Kidney epithelial cell (primary cell): ENCODE results near the gene PLCB1. TPM values are rescaled to one million over a fixed set of nuclear protein-coding genes. Genes with fewer than 3 reads are reported as not detected.
"Not testable (repeated sequence)": the region's sequence is repeated elsewhere in the genome, so short reads cannot be mapped to it uniquely, and the experiment has no call there.

ENCODE experiments used
- DNase-seq: peaks from one replicate; pipeline ENCODE4 v3.0.0-alpha.2; 2010; ENCODE audit warnings: low read depth
- H3K27me3 ChIP-seq: 2 replicates; pipeline ENCODE4 v1.6.0; 2011; ENCODE audit warnings: low read length; ENCODE audit not compliant: control insufficient read depth, insufficient read depth
- H3K36me3 ChIP-seq: 2 replicates; pipeline ENCODE4 v1.5.1; 2011; ENCODE audit warnings: low read length; ENCODE audit not compliant: control insufficient read depth, insufficient read depth
- H3K4me3 ChIP-seq: 2 replicates; pipeline ENCODE4 v1.5.1; 2011; ENCODE audit warnings: low read depth, mild to moderate bottlenecking, control low read depth, low read length
- total RNA-seq: library from RNA; depleted of rRNA; stranded (reverse); fragments of >200 nt; gene quantifications from 2 replicates; pipeline ENCODE4 v1.2.3, GENCODE V29; 2015
- TF ChIP-seq, protein P1 (sequence below): IDR thresholded peaks from 2 replicates; pipeline ENCODE4 v1.5.1; 2011; ENCODE audit warnings: mild to moderate bottlenecking, moderate library complexity, low read length, control low read depth, inconsistent platforms; ENCODE audit not compliant: insufficient read depth, poor library complexity, severe bottlenecking

The PLCB1 gene
- total RNA-seq, 1 donor from 2014 or later = 5.1 TPM

DNA sequence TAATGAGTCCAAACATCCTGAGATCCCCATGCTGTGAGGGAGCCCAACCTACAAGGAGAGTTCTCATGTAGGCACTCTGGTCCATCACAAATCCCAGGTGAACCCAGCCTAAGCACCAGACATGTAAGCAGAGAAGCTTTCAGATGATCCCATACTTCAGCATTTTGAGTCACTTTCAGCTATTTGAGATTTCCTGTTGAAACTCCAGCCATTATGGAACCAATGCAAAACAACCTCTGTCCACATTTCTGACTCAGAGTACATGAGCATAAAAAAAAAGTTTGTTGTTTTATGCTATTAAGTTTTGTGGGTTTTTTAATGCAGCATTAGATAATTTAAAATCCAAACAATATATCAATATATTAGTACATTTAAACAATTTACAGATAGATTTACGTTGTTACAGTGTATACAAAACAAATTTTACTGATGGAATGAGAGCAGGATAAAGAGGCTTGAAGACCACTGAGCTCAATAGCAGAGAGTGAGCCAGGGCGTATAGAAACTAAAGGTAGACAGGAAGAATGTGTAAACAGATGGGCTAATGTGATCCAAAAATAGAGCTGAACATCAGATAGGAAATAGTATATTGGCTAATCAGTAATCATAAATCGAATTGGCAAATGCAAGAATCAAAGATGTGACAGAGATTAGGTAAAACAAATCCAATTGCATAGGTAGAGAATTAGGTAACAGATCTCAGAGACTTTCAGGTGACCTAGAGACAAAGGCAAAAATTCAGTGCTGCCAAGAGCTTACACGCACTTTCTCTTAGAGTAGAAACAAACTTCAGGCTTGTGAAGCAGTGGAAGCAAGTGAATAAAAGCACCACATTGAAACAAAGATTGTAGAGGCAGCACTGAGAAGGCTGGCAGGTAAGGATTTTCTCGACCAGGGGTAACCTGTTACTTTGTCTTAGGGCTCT lies 36.2 kb upstream of the PLCB1 start:
- H3K4me3 ChIP-seq = no peak overlapping the region
- TF ChIP-seq, protein P1, sequence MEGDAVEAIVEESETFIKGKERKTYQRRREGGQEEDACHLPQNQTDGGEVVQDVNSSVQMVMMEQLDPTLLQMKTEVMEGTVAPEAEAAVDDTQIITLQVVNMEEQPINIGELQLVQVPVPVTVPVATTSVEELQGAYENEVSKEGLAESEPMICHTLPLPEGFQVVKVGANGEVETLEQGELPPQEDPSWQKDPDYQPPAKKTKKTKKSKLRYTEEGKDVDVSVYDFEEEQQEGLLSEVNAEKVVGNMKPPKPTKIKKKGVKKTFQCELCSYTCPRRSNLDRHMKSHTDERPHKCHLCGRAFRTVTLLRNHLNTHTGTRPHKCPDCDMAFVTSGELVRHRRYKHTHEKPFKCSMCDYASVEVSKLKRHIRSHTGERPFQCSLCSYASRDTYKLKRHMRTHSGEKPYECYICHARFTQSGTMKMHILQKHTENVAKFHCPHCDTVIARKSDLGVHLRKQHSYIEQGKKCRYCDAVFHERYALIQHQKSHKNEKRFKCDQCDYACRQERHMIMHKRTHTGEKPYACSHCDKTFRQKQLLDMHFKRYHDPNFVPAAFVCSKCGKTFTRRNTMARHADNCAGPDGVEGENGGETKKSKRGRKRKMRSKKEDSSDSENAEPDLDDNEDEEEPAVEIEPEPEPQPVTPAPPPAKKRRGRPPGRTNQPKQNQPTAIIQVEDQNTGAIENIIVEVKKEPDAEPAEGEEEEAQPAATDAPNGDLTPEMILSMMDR = no peak
- no peaks in the 10 kb centered on the region for H3K36me3 ChIP-seq
- no peaks in the 10 kb centered on the region for H3K27me3 ChIP-seq
- no peak for DNase-seq

DNA sequence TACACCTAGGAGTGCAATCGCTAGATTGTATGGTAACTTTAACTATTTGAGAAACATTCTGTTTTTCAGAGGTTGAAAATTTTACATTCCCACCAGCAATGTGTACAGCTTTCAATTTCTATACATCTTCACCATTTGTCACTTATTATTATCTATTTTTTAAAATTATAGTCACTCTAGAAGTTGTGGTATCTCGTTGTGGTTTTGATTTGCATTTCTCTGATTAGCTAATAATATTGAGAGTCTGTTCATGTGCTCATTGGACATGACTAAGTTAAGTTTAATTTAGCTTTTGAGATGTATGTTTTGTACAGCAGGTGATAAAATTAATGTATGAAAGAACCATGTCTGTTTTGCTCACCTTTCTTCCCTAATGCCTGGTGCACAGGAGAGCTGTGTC lies 34.8 kb upstream of the PLCB1 start:
- no peak overlapping the region for H3K4me3 ChIP-seq
- DNase-seq = no peak
- H3K27me3 ChIP-seq = no peaks in the 10 kb centered on the region
- TF ChIP-seq, protein P1 = no peak
- no peaks in the 10 kb centered on the region for H3K36me3 ChIP-seq

DNA sequence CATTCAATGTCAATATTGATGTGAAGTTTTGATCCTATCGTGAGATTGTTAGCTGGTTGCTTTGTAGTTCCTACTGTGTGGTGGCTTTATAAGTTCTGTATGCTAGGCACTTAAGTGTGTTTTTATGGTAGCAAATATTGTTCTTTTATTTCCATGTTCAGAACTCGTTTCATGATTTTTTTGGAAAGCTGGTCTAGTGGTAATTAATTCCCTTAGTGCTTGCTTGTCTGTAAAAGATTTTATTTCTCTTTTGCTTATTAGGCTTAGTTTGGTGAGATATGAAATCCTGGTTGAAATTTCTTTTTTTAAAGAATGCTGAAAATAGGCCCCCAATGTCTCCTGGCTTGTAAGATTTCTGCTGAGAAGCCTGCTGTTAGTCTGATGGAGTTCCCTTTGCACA lies 27.8 kb upstream of the PLCB1 start:
- TF ChIP-seq, protein P1 = no peak
- Histone ChIP-seq H3K36me3 (no peaks in the 10 kb centered on the region), H3K27me3 (no peaks in the 10 kb centered on the region), H3K4me3 (no peak overlapping the region)
- DNase-seq = no peak

DNA sequence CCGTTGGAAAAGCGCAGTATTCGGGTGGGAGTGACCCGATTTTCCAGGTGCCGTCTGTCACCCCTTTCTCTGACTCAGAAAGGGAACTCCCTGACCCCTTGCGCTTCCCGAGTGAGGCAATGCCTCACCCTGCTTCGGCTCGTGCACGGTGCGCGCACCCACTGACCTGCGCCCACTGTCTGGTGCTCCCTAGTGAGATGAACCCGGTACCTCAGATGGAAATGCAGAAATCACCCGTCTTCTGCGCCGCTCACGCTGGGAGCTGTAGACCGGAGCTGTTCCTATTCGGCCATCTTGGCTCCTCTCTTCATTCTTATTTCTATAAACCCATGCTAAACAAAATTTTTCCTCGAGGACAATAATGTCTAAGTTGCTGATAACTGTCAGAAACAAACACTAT lies 17.5 kb upstream of the PLCB1 start:
- not testable (repeated sequence) for H3K27me3 ChIP-seq, H3K4me3 ChIP-seq, H3K36me3 ChIP-seq, DNase-seq

DNA sequence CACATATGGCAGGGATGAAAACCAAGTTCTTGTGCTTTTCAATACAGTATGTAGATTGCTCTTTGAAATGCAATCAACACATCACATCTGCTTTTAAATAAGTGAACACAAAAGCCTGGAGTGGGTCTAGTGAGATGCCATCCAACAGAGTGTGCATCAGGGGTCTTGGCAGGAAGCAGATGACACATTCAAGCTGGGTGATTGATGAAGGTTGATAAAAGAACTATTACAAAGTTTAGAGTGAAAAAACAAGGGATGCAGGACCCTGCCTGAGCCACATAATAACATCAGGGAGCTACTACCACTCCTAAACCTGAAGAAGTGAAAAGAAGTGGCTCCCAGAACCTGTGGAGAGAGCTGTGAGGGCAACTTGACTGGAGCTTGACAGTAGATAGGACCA lies 16.6 kb upstream of the PLCB1 start:
- TF ChIP-seq, protein P1 = no peak
- DNase-seq = no peak
- H3K36me3 ChIP-seq = no peaks in the 10 kb centered on the region
- no peak overlapping the region for H3K4me3 ChIP-seq
- no peaks in the 10 kb centered on the region for H3K27me3 ChIP-seq

DNA sequence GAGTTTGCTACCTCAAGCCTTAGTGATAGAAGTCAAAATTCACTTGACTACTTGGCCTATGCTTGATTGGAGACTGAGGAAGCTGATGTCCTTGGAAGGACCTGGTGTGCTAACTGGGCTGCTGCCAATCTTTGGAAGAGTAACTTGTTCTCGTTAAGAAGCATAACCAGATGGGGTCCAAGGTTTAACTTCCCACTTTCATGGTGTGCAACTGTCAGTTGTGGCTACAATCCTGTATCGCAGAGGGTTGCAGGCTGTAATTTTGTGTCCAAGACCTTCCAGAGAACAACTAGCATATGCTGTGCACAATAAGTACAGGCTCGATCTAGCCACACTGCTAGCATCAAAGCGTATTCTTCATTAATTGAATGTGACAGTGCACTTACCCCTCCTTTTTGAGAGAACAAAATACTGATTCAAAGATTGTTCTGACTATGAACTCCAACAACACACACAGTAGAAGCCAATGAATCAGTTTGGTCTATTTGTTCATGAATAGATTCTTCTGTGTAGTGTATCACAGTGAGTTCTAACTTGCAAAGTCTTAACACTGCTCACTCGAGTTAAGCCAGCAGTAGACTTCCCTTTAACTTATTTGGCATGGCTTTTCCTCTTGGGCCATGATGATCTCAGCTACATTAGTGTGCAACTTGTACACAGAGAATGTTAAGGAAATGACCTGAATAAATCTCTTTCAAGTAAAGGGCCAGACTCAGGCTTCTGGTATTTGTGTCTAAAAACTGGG lies 15.8 kb upstream of the PLCB1 start:
- Histone ChIP-seq H3K36me3 (no peaks in the 10 kb centered on the region), H3K4me3 (no peak overlapping the region)
- no peak for DNase-seq

More for the DNA sequence above, 15.8 kb upstream of the PLCB1 start:
- TF ChIP-seq, protein P1 = no peak
- no peaks in the 10 kb centered on the region for H3K27me3 ChIP-seq
